Left renal pelvis (tissue), 4 donors: ENCODE results near the gene NLRC5. TPM values are rescaled to one million over a fixed set of nuclear protein-coding genes. Genes with fewer than 3 reads are reported as not detected.
"Not testable (repeated sequence)": the region's sequence is repeated elsewhere in the genome, so short reads cannot be mapped to it uniquely, and the experiment has no call there.

ENCODE experiments used
- DNase-seq, 4 donors: peaks; one replicate each; pipeline ENCODE4 v3.0.0-alpha.2; 2013; ENCODE audit warnings: low read depth in 4 of 4, low spot score in 3 of 4
- polyA plus RNA-seq, 4 donors: library from polyadenylated mRNA; unstranded; fragments of 120-200 nt; gene quantifications; one replicate each; pipeline ENCODE4 v1.2.1, GENCODE V29; 2013; ENCODE audit not compliant: insufficient read length in 4 of 4

The NLRC5 gene
- polyA plus RNA-seq, 4 donors: 2.3 to 3.9 (median 3.1) TPM

- DNase-seq: no peak
These were observed 8.3 kb upstream of the NLRC5 start for GRCh38 chr16:56980792-56981724.

GRCh38 chr16:56981729-56982271 lies 7.6 kb upstream of the NLRC5 start:
- no peak for DNase-seq

GRCh38 chr16:56982695-56983094 lies 6.7 kb upstream of the NLRC5 start:
- no peak for DNase-seq

- DNase-seq: no peak
These were observed 6.1 kb upstream of the NLRC5 start for GRCh38 chr16:56983211-56983751.

- no peak for DNase-seq
These were observed 4.7 kb upstream of the NLRC5 start for GRCh38 chr16:56984639-56985038.

- DNase-seq: no peak
These were observed 3.9 kb upstream of the NLRC5 start for GRCh38 chr16:56985288-56985961.

- DNase-seq: no peak
These were observed 3.4 kb upstream of the NLRC5 start for GRCh38 chr16:56985962-56986360.

GRCh38 chr16:56986361-56986760 lies 3.0 kb upstream of the NLRC5 start:
- DNase-seq: no peak

GRCh38 chr16:56986908-56987307 lies 2.4 kb upstream of the NLRC5 start:
- DNase-seq: not testable (repeated sequence)

GRCh38 chr16:56987692-56988091 lies 1.7 kb upstream of the NLRC5 start:
- no peak for DNase-seq

GRCh38 chr16:56988161-56988947 lies 1.0 kb upstream of the NLRC5 start:
- DNase-seq: no peak

GRCh38 chr16:56989988-56990387 lies 631 bp downstream of the NLRC5 start:
- DNase-seq: no peak

- DNase-seq: no peak
These were observed 1.3 kb downstream of the NLRC5 start for GRCh38 chr16:56990407-56991286.

- DNase-seq: not testable (repeated sequence)
These were observed 3.1 kb downstream of the NLRC5 start for GRCh38 chr16:56992431-56992830.

- DNase-seq: no peak
These were observed 3.8 kb downstream of the NLRC5 start for GRCh38 chr16:56993204-56993603.

GRCh38 chr16:56994311-56994710 lies 5.0 kb downstream of the NLRC5 start:
- no peak for DNase-seq

GRCh38 chr16:56995136-56995805 lies 5.9 kb downstream of the NLRC5 start:
- no peak for DNase-seq

- no peak for DNase-seq
These were observed 7.9 kb downstream of the NLRC5 start for GRCh38 chr16:56997264-56997663.

- no peak for DNase-seq
These were observed 8.6 kb downstream of the NLRC5 start for GRCh38 chr16:56997931-56998330.
